HG02884 (cell line): ENCODE data around the gene GRAPL.
"Not testable (repeated sequence)": the region's sequence is repeated elsewhere in the genome, so short reads cannot be mapped to it uniquely, and the experiment has no call there.

Experiments used
- ATAC-seq: cut with Tn5 transposase; IDR thresholded peaks from one replicate; pipeline ENCODE4 v1.9.1; 2021; ENCODE audit warnings: mild to moderate bottlenecking, moderate library complexity; ENCODE audit not compliant: unreplicated experiment

The GRAPL gene

DNA sequence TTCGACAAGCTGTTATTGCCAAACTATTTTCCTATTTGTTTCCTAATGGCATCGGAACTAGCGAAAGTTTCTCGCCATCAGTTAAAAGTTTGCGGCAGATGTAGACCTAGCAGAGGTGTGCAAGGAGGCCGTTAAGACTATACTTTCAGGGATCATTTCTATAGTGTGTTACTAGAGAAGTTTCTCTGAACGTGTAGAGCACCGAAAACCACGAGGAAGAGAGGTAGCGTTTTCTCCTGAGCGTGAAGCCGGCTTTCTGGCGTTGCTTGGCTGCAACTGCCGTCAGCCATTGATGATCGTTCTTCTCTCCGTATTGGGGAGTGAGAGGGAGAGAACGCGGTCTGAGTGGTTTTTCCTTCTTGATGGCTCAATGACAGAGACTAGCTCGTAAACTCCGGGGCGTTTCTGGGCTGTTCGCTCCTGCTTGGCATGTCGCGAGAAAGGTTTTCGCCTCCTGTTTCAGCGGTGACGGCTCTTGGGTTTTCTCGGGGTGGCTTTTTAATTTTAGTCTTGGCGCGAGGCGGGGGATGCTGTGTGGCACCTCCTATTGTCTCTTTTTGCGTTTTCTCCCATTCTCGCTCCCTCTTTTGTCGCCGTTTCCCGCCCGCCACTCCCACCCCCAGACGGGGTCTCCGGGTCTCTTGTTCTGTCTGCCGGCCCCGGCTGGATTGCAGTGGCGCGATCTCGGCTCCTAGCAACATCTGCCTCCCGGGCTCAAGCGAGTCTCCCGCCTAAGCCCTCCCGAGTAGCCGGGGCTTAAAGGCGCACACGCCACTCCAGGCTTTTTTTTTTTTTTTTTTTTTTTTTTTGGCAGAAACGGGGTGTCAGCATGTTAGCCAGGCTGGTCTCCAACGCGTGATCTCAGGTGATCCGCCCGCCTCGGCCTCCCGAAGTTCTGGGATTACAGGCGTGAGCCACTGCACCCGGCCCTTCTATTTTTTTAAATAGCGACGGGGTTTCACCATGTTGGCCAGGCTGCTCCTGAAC lies 60.8 kb downstream of the GRAPL start:
- not testable (repeated sequence) for ATAC-seq

DNA sequence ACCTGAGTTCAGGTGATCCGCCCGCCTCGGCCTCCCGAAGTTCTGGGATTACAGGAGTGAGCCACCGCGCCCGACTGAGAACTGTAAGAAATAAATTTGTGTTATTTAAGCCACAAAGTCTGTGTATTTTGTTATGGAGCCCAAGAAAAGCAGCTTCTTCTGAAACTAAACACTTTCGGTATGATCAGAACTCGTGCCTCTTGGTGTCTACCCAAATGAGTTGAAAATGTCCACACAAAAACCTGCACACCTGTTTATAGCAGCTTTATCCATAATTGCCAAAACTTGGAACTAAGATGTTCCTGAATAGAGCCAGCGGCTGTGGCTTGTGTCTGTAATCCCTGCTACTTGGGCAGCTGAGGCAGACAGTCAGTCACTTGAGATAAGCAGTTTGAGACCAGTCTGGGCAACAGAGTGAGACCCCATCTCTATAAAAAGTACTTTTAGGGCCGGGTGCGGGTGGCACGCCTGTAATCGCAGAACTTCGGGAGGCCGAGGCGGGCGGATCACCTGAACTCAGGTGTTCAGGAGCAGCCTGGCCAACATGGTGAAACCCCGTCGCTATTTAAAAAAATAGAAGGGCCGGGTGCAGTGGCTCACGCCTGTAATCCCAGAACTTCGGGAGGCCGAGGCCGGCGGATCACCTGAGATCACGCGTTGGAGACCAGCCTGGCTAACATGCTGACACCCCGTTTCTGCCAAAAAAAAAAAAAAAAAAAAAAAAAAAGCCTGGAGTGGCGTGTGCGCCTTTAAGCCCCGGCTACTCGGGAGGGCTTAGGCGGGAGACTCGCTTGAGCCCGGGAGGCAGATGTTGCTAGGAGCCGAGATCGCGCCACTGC lies 61.7 kb downstream of the GRAPL start:
- not testable (repeated sequence) for ATAC-seq

DNA sequence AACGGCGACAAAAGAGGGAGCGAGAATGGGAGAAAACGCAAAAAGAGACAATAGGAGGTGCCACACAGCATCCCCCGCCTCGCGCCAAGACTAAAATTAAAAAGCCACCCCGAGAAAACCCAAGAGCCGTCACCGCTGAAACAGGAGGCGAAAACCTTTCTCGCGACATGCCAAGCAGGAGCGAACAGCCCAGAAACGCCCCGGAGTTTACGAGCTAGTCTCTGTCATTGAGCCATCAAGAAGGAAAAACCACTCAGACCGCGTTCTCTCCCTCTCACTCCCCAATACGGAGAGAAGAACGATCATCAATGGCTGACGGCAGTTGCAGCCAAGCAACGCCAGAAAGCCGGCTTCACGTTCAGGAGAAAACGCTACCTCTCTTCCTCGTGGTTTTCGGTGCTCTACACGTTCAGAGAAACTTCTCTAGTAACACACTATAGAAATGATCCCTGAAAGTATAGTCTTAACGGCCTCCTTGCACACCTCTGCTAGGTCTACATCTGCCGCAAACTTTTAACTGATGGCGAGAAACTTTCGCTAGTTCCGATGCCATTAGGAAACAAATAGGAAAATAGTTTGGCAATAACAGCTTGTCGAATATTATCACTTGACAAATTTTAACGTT lies 62.5 kb downstream of the GRAPL start:
- ATAC-seq, result not testable (repeated sequence)

DNA sequence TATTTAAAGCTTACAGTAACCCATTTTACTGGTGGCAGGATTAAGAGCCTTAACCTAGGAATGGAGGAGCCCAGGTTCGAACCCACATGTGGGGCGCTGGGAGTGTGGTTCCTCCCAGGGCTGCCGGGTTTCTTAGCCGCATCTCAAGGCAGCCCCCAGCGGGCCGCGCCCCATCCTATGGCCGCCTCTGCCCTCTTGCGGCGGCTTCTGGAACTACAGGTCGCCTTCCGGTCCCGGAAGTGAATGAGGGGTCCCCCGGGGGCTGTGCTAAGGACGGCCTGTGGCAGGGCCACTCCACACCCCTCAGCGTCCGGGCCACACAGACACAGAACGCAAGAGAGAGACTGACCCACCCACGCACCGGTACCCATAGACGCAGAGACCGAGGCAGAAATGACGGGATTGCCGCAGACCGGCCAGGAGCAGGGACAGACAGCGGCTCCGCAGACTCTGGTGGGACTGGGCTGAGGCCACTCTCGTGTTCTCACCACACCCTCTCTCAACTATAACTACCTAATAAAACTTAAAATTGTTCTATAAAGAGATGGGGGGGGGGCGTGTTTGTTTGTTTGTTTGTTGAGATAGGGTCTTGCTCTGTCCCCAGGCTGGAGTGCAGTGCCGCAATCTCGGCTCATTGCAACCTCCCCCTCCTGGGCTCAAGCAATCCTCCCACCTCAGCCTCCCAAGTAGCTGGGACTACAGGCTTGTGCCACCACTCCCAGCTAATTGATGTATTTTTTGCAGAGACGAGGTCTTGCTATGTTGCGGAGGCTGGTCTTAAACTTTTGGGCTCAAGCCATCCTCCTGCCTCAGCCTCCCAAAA lies 69.2 kb downstream of the GRAPL start:
- ATAC-seq, result not testable (repeated sequence)

DNA sequence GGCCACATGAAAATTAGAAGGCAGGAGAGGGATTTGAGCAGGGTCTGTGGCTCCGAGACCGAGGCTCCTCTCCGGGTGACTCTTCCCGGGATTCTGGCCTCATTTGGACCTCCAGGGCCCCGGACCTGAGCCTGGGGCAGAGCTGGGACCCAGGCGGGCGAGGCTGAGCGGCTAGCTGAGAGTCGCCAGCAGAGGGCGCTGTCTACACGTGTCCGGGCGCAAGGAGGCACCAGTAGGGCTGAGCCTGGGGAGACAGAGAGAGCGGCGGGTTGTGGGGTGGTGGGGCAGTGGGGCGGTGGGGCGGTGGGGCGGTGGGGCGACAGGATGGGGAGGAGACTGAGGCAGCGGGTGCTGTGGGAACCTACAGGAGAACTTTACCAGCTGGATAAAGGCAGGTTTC lies 75.1 kb downstream of the GRAPL start:
- ATAC-seq, result peak; percentile 70

DNA sequence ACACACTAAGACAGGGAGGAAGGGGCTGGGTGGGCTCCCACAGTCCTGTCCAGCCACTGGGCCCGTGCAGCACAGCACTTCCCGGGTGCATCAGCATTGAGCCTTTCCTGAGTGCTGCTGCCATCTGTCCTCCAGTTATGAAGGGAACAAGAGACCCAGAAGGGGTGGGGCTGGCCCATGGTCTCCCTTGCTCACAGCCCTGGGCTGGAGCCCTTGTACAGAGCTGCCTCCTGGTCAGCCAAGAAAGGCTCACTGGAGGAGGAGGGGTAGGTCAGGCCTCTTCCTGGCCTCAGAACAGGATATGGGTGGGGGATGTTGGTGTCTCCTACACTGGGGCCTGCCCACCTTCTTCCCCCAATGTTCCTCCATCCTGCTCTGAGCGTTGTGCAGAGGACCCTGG lies 76.0 kb downstream of the GRAPL start:
- not testable (repeated sequence) for ATAC-seq
